GM13976 (cell line): ENCODE results near the gene PCNX2.
A peak's percentile ranks its signal among the peaks of the same experiment; 100 is the strongest.

ENCODE experiments used
- DNase-seq: peaks from one replicate; pipeline ENCODE4 v3.0.0; 2012; ENCODE audit warnings: low spot score
- in situ Hi-C: fragments of 300-500 bp; cut with MboI; formaldehyde crosslinking; loops from one replicate; pipeline ENCODE4 v1.12.0; 2022; ENCODE audit warnings: low sequenced_read_pairs, mixed read lengths, inconsistent platforms; ENCODE audit not compliant: unreplicated experiment
- TF ChIP-seq, protein P1 (sequence below): IDR thresholded peaks from 2 replicates; pipeline ENCODE4 v1.5.1; 2012; ENCODE audit warnings: borderline replicate concordance, mild to moderate bottlenecking; ENCODE audit not compliant: insufficient read depth; ENCODE audit errors: extremely low read depth, missing control alignments, control extremely low read depth

PCNX2 gene

DNA sequence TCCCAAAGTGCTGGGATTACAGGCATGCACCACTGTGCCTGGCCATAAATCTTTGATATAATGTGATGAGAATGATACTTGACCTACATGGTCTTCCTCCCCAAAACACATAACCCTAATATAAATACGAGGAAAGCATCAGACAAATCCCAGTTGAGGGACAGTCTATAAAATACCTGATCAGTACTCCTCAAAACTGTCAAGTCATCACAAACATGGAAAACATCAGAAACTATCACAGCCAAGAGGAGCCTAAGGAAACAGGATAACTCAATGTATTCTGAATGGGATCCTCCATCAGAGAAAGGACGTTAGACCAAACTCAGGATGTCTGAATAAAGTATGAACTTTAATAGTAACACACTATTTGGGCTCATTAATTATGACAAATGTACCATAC lies 172.7 kb downstream of the PCNX2 start:
- in situ Hi-C loops = no loop called here
- DNase-seq = no peak
- TF ChIP-seq, protein P1, sequence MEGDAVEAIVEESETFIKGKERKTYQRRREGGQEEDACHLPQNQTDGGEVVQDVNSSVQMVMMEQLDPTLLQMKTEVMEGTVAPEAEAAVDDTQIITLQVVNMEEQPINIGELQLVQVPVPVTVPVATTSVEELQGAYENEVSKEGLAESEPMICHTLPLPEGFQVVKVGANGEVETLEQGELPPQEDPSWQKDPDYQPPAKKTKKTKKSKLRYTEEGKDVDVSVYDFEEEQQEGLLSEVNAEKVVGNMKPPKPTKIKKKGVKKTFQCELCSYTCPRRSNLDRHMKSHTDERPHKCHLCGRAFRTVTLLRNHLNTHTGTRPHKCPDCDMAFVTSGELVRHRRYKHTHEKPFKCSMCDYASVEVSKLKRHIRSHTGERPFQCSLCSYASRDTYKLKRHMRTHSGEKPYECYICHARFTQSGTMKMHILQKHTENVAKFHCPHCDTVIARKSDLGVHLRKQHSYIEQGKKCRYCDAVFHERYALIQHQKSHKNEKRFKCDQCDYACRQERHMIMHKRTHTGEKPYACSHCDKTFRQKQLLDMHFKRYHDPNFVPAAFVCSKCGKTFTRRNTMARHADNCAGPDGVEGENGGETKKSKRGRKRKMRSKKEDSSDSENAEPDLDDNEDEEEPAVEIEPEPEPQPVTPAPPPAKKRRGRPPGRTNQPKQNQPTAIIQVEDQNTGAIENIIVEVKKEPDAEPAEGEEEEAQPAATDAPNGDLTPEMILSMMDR = no peak

DNA sequence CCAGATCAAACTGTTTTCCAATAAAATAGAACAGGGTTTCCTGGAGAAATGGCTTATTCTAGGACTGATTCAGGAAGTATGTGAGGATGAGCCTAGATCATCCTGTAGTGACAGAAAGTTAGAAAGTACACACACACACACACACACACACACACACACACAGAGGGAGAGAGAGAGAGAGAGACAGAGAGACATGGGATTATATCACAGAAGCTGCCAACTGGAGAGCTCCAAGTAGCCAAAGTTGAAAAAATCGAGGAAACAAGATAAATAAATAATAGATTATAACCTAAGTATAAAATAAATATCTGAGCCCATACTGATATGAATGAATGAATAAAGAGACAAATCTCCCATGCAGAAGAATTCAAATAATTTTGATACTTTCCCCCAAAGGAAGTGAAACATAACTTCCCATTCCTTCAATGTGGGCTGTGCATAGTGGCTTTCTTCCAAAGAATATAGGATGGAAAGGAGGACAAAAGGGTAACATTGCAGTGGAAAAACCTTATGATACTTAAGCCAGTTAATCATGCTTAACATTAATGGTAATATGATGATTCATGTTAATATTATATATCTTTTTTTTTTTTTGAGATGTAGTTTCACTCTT lies 173.5 kb downstream of the PCNX2 start:
- TF ChIP-seq, protein P1 = no peak
- no peak for DNase-seq
- in situ Hi-C loops = no loop called here

DNA sequence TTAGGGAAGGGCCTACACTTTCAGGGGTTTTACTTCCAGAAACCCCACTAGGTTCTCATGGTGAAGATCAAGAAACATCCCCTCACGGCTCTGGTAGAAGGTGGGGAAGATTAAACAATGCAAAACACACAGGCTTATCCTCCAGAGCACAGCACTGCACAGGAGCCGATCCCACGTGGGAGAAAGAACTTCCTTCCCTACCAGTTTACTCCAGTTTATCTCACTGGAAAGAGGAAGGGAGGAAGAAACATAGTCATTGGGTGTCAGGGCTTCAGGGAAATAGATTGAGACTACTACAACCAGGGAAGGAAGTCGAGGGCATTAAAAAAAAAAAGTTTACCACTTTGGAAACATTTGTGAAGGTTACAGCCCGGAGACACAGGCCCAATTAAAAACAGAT lies 180.7 kb downstream of the PCNX2 start:
- DNase-seq = no peak
- in situ Hi-C loops = no loop called here
- TF ChIP-seq, protein P1 = no peak

- TF ChIP-seq, protein P1 = no peak
- in situ Hi-C loops = no loop called here
- DNase-seq = no peak
Measured at GRCh38 chr1:233114159-233114558, 181.4 kb downstream of the PCNX2 start.

GRCh38 chr1:233113009-233113879 lies 182.3 kb downstream of the PCNX2 start:
- TF ChIP-seq, protein P1 = no peak
- in situ Hi-C loops = no loop called here
- peak; percentile 17 for DNase-seq

- TF ChIP-seq, protein P1 = no peak
- DNase-seq = no peak
Measured at GRCh38 chr1:233112186-233113008, 183.1 kb downstream of the PCNX2 start.

More at GRCh38 chr1:233112186-233113008, 183.1 kb downstream of the PCNX2 start:
- in situ Hi-C loops = no loop called here
